ENCODE measurements around the gene RPL10.

RPL10 gene

GRCh38 chrX:154408659-154409221, 10.6 kb downstream of the RPL10 start:
- peak overlapping the region; percentile 58 for H3K4me3 ChIP-seq (replicated peaks; ENCODE audit: low read depth, low read length)
- TF ChIP-seq CTCF (IDR thresholded peaks at IDR 0.05; ENCODE audit: low read length, missing control alignments) = no peak
- DNase-seq (ENCODE audit: low read depth) = no peak

DNA sequence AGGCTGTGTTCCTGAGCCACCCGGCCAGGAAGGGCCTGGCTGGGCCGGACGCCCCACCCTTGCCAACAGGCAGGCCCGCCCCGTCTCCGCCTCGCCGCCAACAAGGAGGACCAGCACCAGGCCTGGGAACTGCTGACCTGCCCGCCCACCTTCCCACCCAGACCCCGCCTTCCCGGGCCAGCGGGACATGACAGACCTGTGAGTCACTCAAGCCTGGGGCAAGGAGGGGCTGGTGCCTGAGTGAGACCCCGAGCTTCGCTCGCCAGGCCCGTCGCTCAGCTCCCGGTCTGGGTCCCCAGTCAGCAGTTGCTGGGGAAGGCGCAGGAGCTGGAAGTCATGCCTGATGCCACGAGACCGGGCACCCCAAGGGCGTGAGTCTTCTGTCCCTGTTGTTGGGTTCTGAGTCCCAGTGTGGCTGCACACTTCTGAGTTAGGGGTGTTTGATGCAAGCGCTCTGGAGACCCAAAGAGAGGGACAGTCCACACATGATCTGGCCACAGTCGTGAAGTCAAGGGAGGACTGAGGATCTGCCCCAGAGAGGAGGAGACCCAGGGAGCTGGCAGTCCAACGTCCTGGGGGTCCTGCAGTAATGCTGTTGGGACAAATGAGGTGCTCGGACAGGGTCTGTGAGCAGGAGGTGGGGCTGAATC, 11.2 kb downstream of the RPL10 start, which contains the start of gene DNASE1L1:
TSS of gene DNASE1L1 (minus strand) at position 33 of the 650 bp plus-strand sequence. CDS start 3,686 bp downstream, outside the sequence.
- peak; percentile 87 for DNase-seq (ENCODE audit: low read depth)
- no peak for TF ChIP-seq CTCF (IDR thresholded peaks at IDR 0.05; ENCODE audit: low read length, missing control alignments)

GRCh38 chrX:154411981-154412340, 13.8 kb downstream of the RPL10 start:
- TF ChIP-seq CTCF (IDR thresholded peaks at IDR 0.05; ENCODE audit: low read length, missing control alignments) = no peak
- DNase-seq (ENCODE audit: low read depth) = peak; percentile 49
- peak overlapping the region; percentile 60 for H3K4me3 ChIP-seq (replicated peaks; ENCODE audit: low read depth, low read length)

More for the DNA sequence above, 11.2 kb downstream of the RPL10 start, which contains the start of gene DNASE1L1:
- peak within 1 kb of the TSS; percentile 58 for H3K4me3 ChIP-seq (replicated peaks; ENCODE audit: low read depth, low read length)

DNA sequence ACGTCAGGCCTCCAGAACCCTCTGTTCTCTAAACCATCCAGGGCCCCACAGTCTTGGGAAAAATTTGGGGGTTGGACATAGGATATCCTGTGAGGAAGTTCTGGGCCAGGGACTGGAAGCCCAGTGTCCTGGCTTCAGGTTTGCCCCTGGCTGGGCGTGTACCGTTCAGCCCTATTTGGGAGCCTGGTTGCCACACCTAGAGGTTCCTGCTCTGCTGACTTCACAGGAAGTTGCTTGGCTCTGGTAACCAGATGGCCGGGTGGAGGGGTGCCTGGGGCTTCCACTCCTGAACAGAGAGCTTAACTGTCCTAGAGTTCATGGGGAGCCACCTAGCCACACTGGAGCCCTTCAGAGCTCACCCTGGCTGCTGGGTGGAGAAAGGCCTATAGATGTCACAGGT, 14.3 kb downstream of the RPL10 start:
- no peak for TF ChIP-seq CTCF (IDR thresholded peaks at IDR 0.05; ENCODE audit: low read length, missing control alignments)
- peak overlapping the region; percentile 60 for H3K4me3 ChIP-seq (replicated peaks; ENCODE audit: low read depth, low read length)
- DNase-seq (ENCODE audit: low read depth) = no peak

DNA sequence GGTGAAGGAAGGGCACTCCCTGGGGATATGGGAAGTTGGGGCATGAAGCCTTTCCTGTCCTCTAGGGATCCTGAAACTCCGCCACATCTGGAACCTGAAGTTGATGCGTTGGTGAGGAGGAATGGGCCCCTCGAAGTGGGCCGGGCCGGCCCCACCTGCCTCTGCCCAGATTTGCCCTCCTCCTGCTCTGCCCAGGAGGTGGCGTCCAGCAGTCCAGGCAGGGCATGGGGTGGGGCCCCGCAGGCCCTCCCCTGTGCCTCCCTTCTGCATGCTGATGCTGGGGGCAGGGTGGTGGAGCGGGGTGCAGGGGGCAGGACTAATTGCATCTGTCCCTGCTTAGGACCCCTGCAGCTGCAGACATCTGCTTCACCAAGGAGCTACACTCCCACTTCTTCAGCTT, 15.0 kb downstream of the RPL10 start:
- no peak overlapping the region for H3K4me3 ChIP-seq (replicated peaks; ENCODE audit: low read depth, low read length)
- no peak for DNase-seq (ENCODE audit: low read depth)
- TF ChIP-seq CTCF (IDR thresholded peaks at IDR 0.05; ENCODE audit: low read length, missing control alignments) = no peak

GRCh38 chrX:154417157-154417556, 19.0 kb downstream of the RPL10 start:
- no peak for TF ChIP-seq CTCF (IDR thresholded peaks at IDR 0.05; ENCODE audit: low read length, missing control alignments)
- DNase-seq (ENCODE audit: low read depth) = no peak
- no peak overlapping the region for H3K4me3 ChIP-seq (replicated peaks; ENCODE audit: low read depth, low read length)

- TF ChIP-seq CTCF (IDR thresholded peaks at IDR 0.05; ENCODE audit: low read length, missing control alignments) = no peak
These were observed 21.0 kb downstream of the RPL10 start for GRCh38 chrX:154419189-154419588.

More at GRCh38 chrX:154419189-154419588, 21.0 kb downstream of the RPL10 start:
- no peak for DNase-seq (ENCODE audit: low read depth)
- H3K4me3 ChIP-seq (replicated peaks; ENCODE audit: low read depth, low read length) = no peak overlapping the region

Measured in fibroblast of pulmonary artery (primary cell).